Nephron (organoid): Measurements from ENCODE around the gene PLIN5.

Experiments used
- H3K27ac Mint-ChIP-seq, 3 experiments: 2 replicates each; pipeline ENCODE4 v1.8.0; 2020; ENCODE audit warnings: mixed read lengths in 3 of 3, mild to moderate bottlenecking in 2 of 3, moderate library complexity in 1 of 3
- H3K27me3 Mint-ChIP-seq: 2 replicates; pipeline ENCODE4 v1.8.0; 2021; ENCODE audit warnings: low read depth, mild to moderate bottlenecking, moderate library complexity, mixed read lengths
- H3K36me3 Mint-ChIP-seq: 2 replicates; pipeline ENCODE4 v1.8.0; 2020; ENCODE audit warnings: low read depth, mixed read lengths
- H3K4me1 Mint-ChIP-seq: 2 replicates; pipeline ENCODE4 v1.8.0; 2020; ENCODE audit warnings: mixed read lengths
- H3K4me3 Mint-ChIP-seq, 3 experiments: 2 replicates each; pipeline ENCODE4 v1.8.0; 2020; ENCODE audit warnings: mild to moderate bottlenecking in 3 of 3, mixed read lengths in 3 of 3, moderate library complexity in 2 of 3
- H3K9me3 Mint-ChIP-seq: 2 replicates; pipeline ENCODE4 v1.8.0; 2020; ENCODE audit warnings: mixed read lengths
- CTCF ChIP-seq, 3 experiments: fragments of 200-600 bp; sonication (generic); IDR thresholded peaks; one replicate each; pipeline ENCODE4 v1.5.0; 2021; ENCODE audit warnings: antibody characterized with exemption in 3 of 3; ENCODE audit not compliant: unreplicated experiment in 3 of 3

The PLIN5 gene

DNA sequence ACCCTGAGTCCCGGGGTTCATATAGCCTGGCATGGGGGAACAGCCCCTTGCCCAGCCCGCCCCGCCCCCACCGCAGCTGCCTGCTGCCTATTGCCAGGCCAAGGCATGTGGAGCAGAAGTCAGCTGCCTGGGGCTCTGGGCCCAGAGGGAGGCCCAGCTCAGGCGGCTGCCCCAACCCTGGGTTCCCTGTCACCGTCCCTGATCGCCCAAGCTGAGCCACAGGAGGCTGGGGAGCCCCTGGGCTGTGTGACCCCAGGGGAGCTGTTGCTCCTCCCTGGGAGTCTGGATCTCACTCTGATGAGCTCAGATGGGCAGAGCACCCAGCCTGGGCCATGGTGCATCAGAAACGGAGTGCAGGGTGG is 18.1 kb downstream of the PLIN5 start:
- no peak overlapping the region for H3K4me3 Mint-ChIP-seq
- no peaks in the 10 kb centered on the region for H3K36me3 Mint-ChIP-seq
- no peaks in the 10 kb centered on the region for H3K9me3 Mint-ChIP-seq
- H3K4me1 Mint-ChIP-seq, result peaks cover 11% of the 10 kb centered on the region
- no peak for TF ChIP-seq CTCF (IDR thresholded peaks at IDR 0.05; ENCODE audit: unreplicated experiment in 3 of 3)
- H3K27me3 Mint-ChIP-seq, result peaks cover 4% of the 10 kb centered on the region
- H3K27ac Mint-ChIP-seq, result no peak overlapping the region

- Mint-ChIP-seq H3K36me3 (no peaks in the 10 kb centered on the region), H3K4me3 (no peak overlapping the region), H3K9me3 (no peaks in the 10 kb centered on the region), H3K27me3 (peaks cover 1% of the 10 kb centered on the region), H3K27ac (no peak overlapping the region), H3K4me1 (peaks cover 11% of the 10 kb centered on the region)
- no peak for TF ChIP-seq CTCF (IDR thresholded peaks at IDR 0.05; ENCODE audit: unreplicated experiment in 3 of 3)
Observed at GRCh38 chr19:4516199-4516938, 18.7 kb downstream of the PLIN5 start.

- no peaks in the 10 kb centered on the region for H3K36me3 Mint-ChIP-seq
- no peaks in the 10 kb centered on the region for H3K27me3 Mint-ChIP-seq
- no peak overlapping the region for H3K4me3 Mint-ChIP-seq
Observed at GRCh38 chr19:4515732-4516131, 19.3 kb downstream of the PLIN5 start.

DNA sequence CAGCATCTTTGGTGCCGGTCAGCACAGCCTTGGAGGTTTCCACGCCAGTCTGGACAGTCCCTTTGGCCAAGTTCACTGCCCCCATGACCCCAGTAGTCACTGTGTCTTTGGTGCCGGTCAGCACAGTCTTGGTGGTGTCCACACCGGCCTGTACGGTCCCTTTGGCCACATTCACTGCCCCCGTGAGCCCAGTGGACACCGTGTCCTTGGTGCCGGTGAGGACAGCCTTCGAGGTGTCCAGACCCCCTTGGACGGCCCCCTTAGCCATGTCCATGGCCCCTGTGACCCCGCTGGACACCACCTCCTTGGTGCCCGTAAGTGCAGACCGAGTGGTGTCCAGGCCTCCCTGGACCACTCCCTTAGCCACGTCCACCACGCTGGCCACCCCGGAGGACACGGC is 21.8 kb downstream of the PLIN5 start:
- H3K9me3 Mint-ChIP-seq, result no peaks in the 10 kb centered on the region
- H3K36me3 Mint-ChIP-seq, result no peaks in the 10 kb centered on the region
- no peak overlapping the region for H3K27ac Mint-ChIP-seq
- H3K27me3 Mint-ChIP-seq, result no peaks in the 10 kb centered on the region
- no peaks in the 10 kb centered on the region for H3K4me1 Mint-ChIP-seq
- TF ChIP-seq CTCF (IDR thresholded peaks at IDR 0.05; ENCODE audit: unreplicated experiment in 3 of 3), result no peak
- H3K4me3 Mint-ChIP-seq, result no peak overlapping the region

More at GRCh38 chr19:4515732-4516131, 19.3 kb downstream of the PLIN5 start:
- H3K27ac Mint-ChIP-seq, result no peak overlapping the region
- peaks cover 11% of the 10 kb centered on the region for H3K4me1 Mint-ChIP-seq
- H3K9me3 Mint-ChIP-seq, result no peaks in the 10 kb centered on the region
- TF ChIP-seq CTCF (IDR thresholded peaks at IDR 0.05; ENCODE audit: unreplicated experiment in 3 of 3), result no peak

DNA sequence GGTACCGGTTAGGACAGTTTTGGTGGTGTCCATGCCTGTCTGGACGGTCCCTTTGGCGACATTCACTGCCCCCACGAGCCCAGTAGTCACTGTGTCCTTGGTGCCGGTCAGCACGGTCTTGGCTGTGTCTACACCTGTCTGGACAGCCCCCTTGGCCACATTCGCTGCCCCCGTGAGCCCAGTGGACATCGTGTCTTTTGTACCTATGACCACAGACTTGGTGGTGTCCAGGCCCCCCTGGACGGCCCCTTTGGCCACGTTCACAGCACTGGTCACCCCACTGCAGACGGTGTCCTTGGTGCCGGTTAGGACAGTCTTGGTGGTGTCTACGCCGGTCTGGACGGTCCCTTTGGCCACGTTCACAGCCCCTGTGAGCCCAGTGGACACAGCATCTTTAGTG is 23.0 kb downstream of the PLIN5 start:
- Mint-ChIP-seq H3K27ac (no peak overlapping the region), H3K27me3 (no peaks in the 10 kb centered on the region), H3K36me3 (no peaks in the 10 kb centered on the region), H3K4me3 (no peak overlapping the region), H3K9me3 (no peaks in the 10 kb centered on the region), H3K4me1 (no peaks in the 10 kb centered on the region)
- TF ChIP-seq CTCF (IDR thresholded peaks at IDR 0.05; ENCODE audit: unreplicated experiment in 3 of 3), result no peak
